GM12891 (cell line): Measurements from ENCODE around the gene PRKCE.

Experiments
- PAX5 ChIP-seq: IDR thresholded peaks from 2 replicates; pipeline ENCODE4 v1.6.1; 2011; ENCODE audit warnings: low read length, moderate library complexity, mild to moderate bottlenecking; ENCODE audit not compliant: insufficient read depth, severe bottlenecking
- POLR2A ChIP-seq: IDR thresholded peaks from 2 replicates; pipeline ENCODE4 v1.6.1; 2011; ENCODE audit warnings: low read depth, low read length, control low read depth
- POLR2AphosphoS5 ChIP-seq: IDR thresholded peaks from 2 replicates; pipeline ENCODE4 v1.6.1; 2011; ENCODE audit warnings: low read depth, low read length, control low read depth
- POU2F2 ChIP-seq: IDR thresholded peaks from 2 replicates; pipeline ENCODE4 v1.6.1; 2011; ENCODE audit warnings: low read depth, mild to moderate bottlenecking, control low read depth, low read length, moderate library complexity
- SPI1 ChIP-seq: IDR thresholded peaks from 2 replicates; pipeline ENCODE4 v1.6.1; 2011; ENCODE audit warnings: low read depth, low read length, control low read depth

- TF ChIP-seq POLR2AphosphoS5 (no peak), PAX5 (no peak), SPI1 (no peak), POLR2A (no peak), POU2F2 (no peak)
These were observed 230.6 kb downstream of the PRKCE start for GRCh38 chr2:45881970-45882581.
